ENCODE data around the gene TSN. TPM values are rescaled to one million over a fixed set of nuclear protein-coding genes. Genes with fewer than 3 reads are reported as not detected.
"Not testable (repeated sequence)": the region's sequence is repeated elsewhere in the genome, so short reads cannot be mapped to it uniquely, and the experiment has no call there.

Gene TSN
- total RNA-seq: 62.9 and 75.6 TPM in 2 replicates

DNA sequence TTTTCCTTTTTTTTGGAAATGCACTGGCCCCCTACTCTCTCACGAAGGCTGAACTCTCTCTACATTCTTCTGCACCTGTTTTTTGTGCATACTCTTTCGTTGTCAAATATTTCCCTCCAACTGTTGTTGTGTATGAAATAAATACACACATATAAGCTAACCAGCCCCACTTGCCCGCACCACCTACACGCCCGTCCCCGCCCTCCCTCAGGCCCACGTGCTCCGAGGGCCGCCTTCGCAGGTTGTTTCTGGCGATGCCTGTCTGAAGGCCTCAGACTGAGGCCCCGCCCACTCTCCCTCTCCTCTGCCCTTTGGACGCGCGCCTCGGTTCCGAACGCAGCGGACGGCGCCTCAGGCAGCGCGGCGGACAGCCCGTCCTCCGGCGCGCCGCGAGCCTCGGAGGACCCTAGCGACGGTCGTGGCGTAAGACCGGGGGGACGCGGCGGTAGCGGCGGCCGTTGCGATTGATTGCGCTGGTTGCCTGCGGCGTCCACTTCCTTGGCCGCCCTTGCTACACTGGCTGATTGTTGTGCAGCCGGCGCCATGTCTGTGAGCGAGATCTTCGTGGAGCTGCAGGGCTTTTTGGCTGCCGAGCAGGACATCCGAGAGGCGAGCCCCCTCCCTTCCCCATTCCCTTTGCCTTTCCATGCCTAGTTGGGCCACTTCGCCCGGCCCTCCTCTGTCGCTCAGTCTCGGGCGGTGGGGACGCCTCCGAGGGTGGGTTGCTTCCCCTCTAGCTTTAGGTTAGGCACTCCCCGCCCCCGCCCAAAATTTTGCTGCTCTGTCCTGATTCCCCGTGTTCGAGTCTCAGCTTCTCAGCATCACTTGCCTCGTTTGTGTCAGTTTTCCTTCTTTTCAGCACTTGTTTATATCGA, at the start of gene TSN:
TSN (plus strand) TSS at position 415 of the 875 bp plus-strand sequence; CDS start at position 544, 129 bp downstream.
- peak; percentile 87 for DNase-seq (ENCODE audit: low read depth, low spot score)

DNA sequence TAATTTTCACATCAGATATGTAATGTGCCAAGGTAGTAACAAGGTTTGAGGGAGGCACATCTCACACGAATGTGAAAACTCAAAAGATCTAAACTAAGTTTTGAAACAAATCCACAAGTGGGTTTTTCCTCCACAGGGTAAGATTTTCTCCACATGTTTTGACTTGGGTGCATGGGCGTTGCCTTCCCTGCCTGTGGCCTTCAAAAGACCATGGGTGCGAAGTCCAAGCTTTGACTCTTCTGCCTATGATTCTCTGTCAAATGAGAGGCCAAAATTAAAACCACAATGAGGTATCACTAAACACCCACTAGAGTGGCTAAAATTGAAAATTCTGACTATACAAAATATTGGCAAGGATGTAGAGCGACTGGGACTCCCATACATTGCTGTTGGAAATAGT, 49.5 kb upstream of the TSN start:
- no peak for DNase-seq (ENCODE audit: low read depth, low spot score)

DNA sequence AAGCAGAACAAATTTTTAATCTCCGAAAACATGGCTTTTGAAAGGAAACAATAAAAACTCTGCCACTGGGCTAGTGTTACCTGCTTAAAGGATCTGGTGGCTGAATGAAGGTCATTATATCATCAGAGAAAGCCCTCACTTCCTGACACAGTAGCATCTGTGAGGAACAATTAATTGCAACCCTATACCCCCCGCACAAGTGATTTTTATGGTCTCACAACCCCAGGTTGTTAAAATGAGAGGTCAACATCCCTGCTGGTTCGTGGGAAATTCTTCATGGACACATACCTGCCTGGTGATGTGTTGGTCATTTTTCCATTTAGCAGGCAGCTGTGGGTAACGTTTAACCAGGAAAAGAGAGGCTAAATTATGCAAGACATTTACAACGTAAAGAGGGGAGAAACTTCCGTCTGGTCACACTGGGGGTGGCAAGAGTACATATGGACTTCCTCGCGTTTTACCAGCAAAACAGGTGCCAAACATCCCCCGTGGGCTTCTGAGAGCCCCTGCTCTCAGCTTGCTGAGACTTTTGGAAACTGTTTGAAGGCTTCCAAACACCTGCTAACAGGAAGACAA, 48.0 kb upstream of the TSN start:
- no peak for DNase-seq (ENCODE audit: low read depth, low spot score)

DNA sequence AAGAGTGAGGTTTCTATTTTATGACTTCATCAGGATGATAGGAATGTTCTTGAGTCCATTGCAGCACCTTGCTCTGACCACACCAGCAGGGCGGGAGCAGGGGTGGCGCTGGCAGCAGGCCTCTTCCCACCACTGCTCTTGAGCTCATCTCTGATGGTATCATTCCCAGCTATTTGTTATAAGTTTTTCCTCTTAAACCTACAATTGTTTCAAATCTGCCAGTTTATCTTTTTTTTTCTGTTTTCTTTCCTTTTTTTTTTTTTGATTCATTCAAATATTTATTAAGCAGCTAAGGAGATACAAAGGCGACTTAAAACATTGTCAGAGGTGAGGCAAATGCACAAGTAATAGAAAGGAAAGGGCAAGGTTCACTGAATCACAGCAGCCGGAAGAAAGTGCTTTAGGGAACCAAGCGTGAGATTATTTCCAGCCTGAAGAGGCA, 47.5 kb upstream of the TSN start:
- no peak for DNase-seq (ENCODE audit: low read depth, low spot score)

DNA sequence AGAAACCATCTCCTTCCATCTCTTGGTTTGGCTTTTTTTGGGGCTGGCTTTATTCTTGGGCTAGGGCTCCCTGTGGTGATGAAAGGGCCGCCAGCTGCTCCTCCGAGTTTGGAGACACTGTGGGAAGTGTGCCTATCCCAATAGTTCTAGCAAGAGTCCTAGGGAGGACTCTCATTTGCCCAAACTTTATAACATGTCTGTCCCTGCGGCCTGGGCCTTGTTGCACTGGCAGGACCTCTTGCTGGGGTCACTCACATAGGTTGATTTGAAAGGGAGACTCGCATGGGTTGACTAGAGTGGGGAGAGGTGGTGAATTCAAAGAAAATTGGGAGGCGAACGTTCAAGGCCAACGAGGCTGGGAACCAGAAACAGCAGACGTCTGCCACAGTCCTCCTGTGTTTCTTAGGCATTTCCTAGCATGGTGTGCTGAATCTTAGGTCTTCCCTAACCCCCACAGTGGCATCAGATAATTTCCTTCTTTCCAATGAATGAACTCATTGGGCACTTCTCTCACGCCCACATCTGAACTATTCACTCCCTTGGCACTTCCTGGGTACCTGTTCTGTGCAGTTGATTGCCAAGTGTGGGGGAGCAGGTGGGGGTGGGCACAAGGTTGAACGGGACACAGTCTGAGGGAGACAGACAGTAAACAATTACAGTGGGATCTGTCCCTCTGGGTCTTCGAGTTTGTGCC, 45.5 kb upstream of the TSN start:
- DNase-seq (ENCODE audit: low read depth, low spot score): no peak

DNA sequence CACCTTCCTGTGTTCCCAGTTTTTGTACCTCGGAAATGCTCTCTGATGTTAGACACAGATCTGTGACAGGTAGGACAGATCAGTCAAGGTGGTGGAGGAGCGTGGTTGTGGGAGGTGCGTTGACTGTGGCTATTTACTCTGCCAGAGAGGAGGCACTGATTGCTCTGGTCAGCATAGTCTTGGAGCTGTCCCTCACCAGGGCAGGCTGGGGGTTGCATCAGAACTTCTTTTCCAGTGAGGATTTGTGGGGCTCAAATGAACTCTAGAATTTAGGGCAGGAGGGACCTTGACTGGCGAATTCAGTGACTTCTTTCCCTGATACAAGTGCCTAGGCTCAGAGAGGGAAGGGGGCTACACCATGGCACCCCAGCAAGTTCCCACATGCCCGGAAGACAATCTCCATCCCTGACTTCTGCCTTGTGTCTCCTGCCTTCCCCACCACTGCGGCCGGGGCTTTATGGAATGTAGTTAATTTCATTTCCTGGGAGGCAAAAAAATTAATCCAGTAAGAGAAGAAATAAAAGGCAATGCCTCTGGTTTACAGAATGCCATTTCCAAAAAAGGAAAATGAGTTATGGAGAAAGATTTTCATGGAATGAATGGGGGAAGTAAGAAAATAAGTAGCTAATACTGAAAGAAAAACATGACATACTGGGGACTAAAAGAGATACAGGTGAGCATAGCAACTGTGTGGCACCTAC, 44.8 kb upstream of the TSN start:
- DNase-seq (ENCODE audit: low read depth, low spot score): no peak

DNA sequence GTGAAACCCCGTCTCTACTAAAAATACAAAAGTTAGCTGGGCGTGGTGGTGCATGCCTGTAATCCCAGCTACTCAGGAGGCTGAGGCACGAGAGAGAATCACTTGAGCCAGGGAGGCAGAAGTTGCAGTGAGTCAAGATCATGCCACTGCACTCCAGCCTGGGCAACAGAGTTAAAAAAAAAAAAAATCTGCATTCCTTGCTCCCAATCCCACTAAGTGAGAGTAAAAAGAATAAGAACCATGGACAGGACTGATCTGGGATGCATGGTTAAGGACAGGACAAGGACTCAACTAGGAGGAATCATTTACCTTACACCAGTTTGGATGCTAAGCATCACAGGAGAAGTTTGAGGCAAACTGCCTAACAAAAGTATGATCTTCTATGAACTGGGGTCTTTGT, 44.0 kb upstream of the TSN start:
- not testable (repeated sequence) for DNase-seq (ENCODE audit: low read depth, low spot score)

DNA sequence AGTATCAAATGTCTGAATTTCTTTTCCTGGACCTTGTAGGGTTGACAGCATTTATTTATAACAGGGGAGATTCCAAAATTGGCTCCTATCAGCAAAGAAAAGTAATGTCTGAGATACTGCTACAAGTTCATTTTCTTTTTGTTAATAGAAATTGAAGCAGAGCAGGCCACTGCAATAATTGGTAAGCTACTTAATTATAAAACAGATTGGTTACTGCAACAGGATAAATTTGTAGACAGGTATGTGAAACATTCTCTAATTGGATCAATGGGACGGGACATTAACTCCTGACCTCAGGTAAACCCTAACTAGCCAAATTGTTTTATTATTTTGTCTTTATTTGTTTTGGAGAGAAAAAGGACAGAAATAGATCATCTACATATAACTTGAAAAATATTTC, 39.3 kb upstream of the TSN start:
- DNase-seq (ENCODE audit: low read depth, low spot score): no peak

DNA sequence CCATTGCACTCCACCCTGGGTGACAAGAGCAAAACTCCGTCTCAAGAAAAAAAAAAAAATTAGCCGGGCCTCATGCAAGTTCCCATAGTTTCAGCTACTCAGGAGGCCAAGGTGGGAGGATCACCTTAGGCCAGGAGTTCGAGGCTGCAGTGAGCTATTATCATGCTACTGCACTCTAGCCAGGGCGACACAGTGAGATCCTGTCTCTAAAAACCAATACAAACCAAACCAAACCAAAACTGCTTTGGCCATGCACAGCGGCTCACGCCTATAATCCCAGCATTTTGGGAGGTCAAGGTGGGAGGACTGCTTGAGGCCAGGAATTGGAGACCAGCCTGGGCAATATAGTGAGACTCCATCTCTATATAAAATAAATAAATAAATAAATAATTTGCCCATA, 37.9 kb upstream of the TSN start:
- no peak for DNase-seq (ENCODE audit: low read depth, low spot score)

DNA sequence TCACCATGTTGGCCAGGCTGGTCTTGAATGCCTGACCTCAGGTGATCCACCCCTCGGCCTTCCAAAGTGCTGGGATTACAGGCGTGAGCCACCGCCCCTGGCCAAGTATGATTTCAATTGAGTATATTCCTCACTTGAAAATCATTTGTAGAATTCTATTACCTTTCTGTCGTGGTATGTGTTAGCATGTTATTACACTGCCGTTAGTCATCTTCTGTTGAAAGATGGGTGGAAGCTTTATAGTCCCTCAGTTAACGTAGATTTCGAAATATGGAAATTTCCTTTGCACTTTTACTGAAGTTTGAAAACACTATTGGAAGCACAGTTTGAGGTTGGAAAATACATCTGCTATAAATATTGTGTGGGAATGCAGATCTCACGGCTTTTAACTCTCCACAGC, 33.5 kb upstream of the TSN start:
- no peak for DNase-seq (ENCODE audit: low read depth, low spot score)

DNA sequence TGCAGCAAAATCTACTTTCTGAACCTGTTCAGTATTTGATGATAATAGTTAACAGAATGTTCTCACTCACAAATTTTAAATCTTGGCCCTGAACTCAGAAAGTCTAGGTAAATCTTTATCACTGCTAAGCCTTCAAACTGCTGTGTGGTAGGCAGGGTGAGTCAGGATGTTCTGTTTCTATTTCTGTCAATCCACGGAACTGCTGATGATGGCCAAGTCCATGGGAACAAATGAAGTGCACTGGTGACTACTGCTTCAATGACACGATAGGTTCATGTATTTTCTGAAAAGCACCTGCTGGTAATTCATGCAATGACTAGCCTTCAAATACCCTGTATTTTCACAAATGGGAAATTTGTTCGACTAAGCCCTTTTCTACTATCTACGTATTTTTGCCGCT, 33.0 kb upstream of the TSN start:
- DNase-seq (ENCODE audit: low read depth, low spot score): no peak

DNA sequence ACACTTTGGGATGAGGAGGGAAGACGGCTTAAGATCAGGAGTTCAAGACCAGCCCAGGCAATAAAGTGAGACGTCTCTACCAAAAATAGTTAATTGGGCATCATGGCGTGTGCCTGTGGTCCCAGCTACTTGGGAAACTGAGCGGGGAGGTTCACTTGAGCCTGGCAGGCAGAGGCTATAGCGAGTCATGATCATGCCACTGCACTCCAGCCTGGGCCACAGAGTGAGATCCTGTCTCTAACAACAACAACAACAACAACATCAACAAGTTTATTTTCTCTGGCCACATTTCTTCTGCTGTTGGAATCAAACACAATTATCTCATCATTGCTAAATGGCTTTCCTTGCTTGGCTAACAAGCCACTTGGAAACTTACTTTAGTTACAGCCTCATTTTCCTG, 32.1 kb upstream of the TSN start:
- no peak for DNase-seq (ENCODE audit: low read depth, low spot score)

DNA sequence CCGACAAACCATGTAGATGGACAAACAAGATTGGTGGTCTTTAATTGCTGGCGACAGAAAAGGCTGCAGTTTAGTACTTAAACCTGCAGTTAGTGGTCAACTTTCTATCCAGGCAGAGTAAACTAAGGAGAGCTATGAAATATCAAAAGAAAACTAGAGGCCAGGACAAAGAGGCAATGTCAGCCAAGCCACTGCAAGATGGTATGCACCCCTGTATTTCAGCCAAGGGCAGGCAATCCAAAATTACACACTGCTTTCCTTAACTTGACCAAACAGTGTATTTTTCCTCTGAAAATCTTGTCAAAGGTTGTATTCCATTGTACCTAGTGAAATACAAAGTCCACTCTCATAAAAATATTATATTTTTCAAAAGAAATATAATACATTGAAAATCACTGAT, 28.1 kb upstream of the TSN start:
- DNase-seq (ENCODE audit: low read depth, low spot score): no peak

DNA sequence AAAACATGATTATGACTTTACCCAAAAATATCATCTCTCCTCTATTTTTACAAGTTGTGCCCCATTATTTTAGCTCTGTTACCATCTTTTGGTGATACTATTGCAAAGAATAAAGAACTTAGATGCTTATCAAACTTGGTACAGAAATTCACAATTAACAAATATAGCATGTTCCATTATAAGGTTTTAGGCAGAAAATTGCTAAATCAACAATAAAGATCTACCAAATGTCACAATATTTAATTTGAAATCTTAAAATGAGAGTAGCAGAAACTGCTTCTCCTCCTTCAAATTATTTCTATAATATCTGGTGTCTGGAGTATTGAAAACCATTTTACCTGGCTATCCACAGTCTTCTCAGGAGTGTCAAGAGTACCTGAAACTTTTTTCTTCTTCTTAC, 27.5 kb upstream of the TSN start:
- no peak for DNase-seq (ENCODE audit: low read depth, low spot score)

DNA sequence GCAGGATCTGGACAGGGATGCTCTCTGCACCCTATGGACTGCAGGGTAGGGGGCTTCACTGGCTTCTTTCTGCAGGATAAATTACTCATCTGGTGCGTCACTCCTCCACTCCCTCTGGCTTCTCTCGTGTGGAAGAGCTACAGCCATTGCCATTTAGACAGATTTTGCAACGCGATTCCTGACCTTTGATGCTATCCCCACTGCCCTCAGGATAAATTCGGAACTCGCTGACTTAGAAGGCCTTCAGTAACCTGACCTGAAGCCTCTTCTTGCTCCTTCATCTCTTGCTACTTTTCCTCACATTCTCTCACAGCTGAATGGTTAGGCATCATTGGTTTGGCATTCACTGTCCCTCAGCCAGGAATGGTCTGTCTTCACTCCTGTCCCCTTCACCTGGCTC, 24.1 kb upstream of the TSN start:
- no peak for DNase-seq (ENCODE audit: low read depth, low spot score)

DNA sequence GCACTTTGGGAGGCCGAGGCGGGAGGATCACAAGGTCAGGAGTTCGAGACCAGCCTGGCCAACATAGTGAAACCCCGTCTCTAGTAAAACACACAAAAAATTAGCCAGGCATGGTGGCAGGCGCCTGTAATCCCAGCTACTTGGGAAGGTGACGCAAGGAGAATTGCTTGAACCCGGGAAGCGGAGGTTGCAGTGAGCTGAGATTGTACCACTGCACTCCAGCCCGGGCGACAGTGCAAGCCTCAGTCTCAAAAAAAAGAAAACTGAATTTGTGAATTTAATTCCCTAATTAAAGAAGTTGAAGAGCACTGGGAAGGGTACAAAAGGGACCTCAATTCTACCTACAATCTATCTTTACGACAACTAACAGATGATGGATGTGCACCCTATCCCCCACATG, 20.9 kb upstream of the TSN start:
- DNase-seq (ENCODE audit: low read depth, low spot score): not testable (repeated sequence)

DNA sequence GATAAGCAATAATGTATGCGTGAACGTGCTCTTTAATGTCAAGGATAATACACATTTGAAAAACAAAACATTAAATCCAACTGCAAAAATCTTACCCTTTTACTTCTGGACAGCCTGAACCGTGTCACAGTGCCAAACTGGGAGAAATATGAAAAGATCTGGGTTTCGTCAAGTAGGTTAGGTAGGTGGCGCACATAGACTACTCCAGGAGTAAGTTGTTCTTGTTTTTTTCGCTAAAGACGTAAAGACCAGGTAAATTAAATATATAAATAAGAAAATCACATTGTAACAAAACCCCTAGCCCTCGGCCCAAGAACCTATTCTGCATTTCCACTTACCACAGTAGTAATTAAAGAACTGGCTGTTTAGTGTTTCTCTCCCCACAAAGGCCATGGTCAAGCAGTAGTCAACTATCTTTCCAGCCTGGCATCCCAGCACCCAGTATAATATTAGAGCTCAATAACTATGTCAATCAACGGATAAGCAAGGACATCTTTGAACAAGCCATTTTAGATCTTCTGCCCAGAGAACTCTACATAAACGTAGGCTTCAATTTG, 19.9 kb upstream of the TSN start:
- no peak for DNase-seq (ENCODE audit: low read depth, low spot score)

DNA sequence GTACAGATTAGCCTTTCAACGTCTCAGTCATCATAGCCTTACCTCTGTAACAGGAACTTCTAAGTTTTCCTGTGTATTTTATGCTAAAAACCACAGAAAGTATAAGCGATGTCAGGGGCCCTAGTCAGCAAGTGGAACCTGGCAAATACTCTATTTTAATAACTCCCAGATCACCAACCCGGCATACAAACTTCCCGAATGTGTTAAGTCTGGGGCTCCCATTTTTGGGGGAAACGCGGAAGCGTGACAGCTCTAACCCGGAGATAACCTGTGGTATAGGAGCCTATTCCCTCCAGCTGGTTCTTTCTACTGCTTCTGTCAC, 19.4 kb upstream of the TSN start:
- DNase-seq (ENCODE audit: low read depth, low spot score): no peak

DNA sequence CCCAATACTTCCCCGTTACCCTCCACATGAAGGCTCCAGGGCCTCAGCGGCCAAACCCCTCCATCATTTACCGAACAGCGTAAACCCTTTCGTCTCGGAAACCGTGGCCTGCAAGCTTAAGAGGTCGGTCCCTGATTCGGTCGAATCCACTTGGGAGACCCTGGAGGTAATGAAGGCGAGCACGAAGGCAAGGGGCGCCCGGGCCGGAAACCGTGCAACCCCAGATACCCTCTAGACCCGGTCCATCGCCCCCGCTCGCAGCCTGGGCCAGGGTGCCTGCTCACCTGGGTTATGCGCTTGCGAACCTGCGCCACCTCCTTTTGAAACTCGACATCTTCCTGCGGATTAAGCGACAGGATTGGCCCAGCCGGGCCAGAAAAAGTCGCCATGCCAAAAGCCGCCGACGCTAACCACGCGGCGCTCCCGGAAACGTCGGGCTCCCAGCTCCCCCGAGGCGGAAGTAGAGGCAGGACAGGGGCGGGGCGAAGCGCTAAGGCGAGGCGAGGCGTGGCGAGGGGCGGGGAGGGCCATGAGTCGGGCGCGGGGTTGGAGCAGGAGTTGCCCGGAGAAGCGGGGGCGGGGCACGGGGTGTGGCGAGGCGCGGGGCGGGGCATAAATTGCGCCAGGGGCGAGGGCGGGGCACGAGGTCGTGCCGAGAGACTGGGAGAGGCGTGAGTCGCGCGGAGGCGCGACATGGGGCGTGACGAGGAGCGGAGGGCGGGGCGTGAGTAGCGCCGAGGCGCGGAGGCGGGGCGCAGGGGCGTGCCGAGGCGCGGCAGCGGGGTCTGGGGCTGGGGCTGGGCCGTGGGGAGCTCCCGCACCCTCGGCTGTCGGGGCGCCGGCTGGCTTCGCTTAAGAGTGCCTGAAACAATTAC, 18.8 kb upstream of the TSN start, which contains the start of gene NIFK:
NIFK (minus strand) TSS at position 414 of the 875 bp plus-strand sequence; CDS start at position 389, 25 bp downstream.
- DNase-seq (ENCODE audit: low read depth, low spot score): peak; percentile 91

DNA sequence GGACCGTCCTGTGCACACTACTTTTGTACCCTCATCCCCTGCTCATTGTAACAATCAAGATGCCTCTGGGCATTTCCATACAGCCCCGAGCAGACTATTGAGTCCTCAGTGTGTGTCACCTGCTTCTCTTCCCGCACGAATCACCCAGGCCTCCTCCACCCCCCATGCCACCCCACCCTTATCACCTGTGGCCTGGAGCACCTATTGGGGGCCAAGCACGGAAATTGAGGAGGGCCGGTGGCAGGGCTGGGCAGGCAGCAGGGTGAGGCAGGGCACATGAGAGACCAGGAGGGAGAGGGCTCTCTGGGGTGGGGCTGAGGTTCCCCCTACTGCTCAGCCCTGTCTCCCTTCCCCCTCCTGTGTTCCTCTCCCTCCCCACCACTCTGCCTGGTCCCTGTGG, 14.5 kb upstream of the TSN start:
- no peak for DNase-seq (ENCODE audit: low read depth, low spot score)

DNA sequence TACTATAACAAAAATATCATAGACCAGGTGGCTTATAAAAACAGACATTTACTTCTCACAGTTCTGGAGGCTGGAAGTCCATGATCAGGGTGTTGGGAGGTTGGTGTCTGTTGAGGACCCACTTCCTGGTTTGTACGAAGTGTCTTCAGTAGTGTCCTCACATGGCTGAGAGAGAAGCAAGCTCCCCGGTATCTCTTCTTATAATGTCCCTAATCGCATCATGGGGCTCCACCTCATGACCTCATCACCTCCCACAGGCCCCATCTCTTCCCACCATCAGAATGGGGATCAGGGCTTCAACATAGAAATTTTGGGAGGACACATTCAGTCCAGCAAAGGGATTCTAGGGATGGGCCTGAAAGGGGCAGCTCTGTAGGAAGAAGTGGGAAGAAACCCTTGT, 14.0 kb upstream of the TSN start:
- no peak for DNase-seq (ENCODE audit: low read depth, low spot score)
